ENCODE data around the gene ARGLU1. TPM values are rescaled to one million over a fixed set of nuclear protein-coding genes. Genes with fewer than 3 reads are reported as not detected.

ARGLU1 gene
- total RNA-seq, 2 experiments from 2014 or later = 171 to 173 TPM

- Mint-ChIP-seq H3K9me3 (peaks cover 3% of the 10 kb centered on the region), H3K4me3 (no peak overlapping the region), H3K4me1 (peaks cover 20% of the 10 kb centered on the region), H3K27ac (no peak overlapping the region), H3K36me3 (peaks cover 13% of the 10 kb centered on the region), H3K27me3 (no peaks in the 10 kb centered on the region)
- POLR2A ChIA-PET = no interaction called here
- no peak for ATAC-seq (ENCODE audit: low read depth)
- DNase-seq = no peak
Measured at GRCh38 chr13:106570299-106570852, 2.4 kb upstream of the ARGLU1 start.

DNA sequence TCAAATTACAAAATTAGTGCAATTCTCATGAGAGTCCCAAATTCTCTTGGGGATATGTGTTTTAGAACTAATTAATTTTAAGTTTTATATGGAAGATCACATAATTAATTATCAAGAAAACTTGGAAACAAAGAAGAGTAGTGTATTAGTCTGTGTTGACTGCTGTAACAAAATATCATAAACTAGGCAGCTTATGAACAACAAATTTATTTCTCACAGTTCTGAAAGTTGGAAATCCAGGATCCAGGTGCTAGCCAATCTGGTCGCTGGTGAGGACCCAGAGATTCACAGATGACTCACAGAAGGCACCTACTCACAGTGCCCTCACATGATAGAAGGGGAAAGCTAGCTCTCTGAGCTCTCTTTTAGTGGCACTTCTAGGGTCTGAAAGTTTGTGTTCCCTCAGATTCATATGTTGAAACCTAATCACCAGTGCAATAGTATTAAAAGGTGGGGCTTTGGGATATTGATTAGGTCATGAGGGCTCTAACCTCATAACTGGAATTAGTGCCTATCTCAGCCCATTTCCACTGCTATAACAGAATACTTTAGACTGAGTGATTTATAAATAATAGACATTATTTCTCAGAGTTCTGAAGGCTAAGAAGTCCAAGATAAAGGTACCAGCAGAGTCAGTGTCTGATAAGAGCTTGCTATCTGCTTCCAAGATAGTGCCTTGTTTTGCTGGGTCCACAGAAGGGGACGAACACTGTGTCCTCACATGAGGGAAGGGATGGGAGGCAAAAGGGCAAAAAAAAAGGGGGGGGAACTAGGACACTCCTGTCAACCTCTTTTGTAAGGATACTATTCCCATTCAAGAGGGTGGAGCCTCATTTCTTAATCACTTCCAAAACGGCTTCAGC, 1.5 kb upstream of the ARGLU1 start:
- Mint-ChIP-seq H3K4me3 (no peak overlapping the region), H3K4me1 (peaks cover 27% of the 10 kb centered on the region), H3K36me3 (peaks cover 16% of the 10 kb centered on the region), H3K27ac (no peak overlapping the region), H3K9me3 (no peaks in the 10 kb centered on the region), H3K27me3 (no peaks in the 10 kb centered on the region)
- POLR2A ChIA-PET = no interaction called here
- ATAC-seq (ENCODE audit: low read depth) (no peak), DNase-seq (no peak)

- POLR2A ChIA-PET = interaction anchor here (0.7 to 2.2 kb wide), 3 partner anchors 12 to 33 kb away, joined by 3 to 15 read pairs (median 5); partner anchors contain the start of gene EFNB2
- peak; percentile 25 for ATAC-seq (ENCODE audit: low read depth)
- Mint-ChIP-seq H3K27ac (peak overlapping the region; percentile 91), H3K9me3 (no peaks in the 10 kb centered on the region), H3K36me3 (peaks cover 11% of the 10 kb centered on the region), H3K4me3 (peak overlapping the region; percentile 100), H3K4me1 (peaks cover 36% of the 10 kb centered on the region), H3K27me3 (no peaks in the 10 kb centered on the region)
- no peak for DNase-seq
Measured at GRCh38 chr13:106568299-106569003, 514 bp upstream of the ARGLU1 start.

- H3K27me3 Mint-ChIP-seq = no peaks in the 10 kb centered on the region
- DNase-seq = no peak
- peaks cover 43% of the 10 kb centered on the region for H3K4me1 Mint-ChIP-seq
- H3K27ac Mint-ChIP-seq = peak overlapping the region; percentile 91
- no peaks in the 10 kb centered on the region for H3K9me3 Mint-ChIP-seq
- ATAC-seq (ENCODE audit: low read depth) = peak; percentile 44
- peak overlapping the region; percentile 100 for H3K4me3 Mint-ChIP-seq
- H3K36me3 Mint-ChIP-seq = peaks cover 12% of the 10 kb centered on the region
- POLR2A ChIA-PET = interaction anchor here (0.7 to 2.2 kb wide), 4 partner anchors 8 to 31 kb away, joined by 3 to 15 read pairs (median 4); partner anchors contain the start of gene EFNB2
Measured at GRCh38 chr13:106566641-106567473, 1.1 kb downstream of the ARGLU1 start.

DNA sequence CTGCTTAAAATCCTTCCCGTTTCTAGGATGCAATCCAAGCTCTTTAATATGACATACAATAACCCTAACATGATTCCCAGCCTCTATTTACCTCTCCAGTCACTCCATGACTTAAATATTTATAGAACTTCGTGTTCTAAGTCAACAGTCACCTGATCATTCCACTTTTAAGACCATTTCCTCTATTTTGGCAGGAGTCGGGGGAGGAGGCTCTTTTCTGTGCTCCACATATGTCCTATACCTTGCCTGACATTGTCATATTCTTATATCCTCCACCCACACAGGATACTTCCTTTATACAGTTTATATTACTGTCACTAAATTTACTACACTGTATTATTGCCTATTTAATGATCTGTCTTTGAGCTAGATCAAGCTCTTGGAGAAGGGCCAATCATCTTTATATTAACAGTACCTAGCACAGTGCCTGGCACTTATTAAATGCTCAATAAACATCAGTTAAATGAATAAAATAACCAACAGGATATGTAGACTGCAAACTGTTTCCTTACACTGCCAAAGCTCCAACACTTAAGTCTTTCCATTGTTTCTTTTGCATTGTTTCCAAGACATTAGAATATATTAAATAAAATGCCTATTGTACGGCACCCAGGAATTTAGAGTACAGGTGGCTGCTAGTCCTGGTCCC, 2.7 kb downstream of the ARGLU1 start:
- Mint-ChIP-seq H3K9me3 (no peaks in the 10 kb centered on the region), H3K27me3 (no peaks in the 10 kb centered on the region), H3K36me3 (peaks cover 9% of the 10 kb centered on the region), H3K4me1 (peaks cover 50% of the 10 kb centered on the region), H3K27ac (peak overlapping the region; percentile 54), H3K4me3 (peak overlapping the region; percentile 100)
- ATAC-seq (ENCODE audit: low read depth) = no peak
- no peak for DNase-seq
- POLR2A ChIA-PET = no interaction called here

- Mint-ChIP-seq H3K36me3 (peaks cover 18% of the 10 kb centered on the region), H3K27me3 (no peaks in the 10 kb centered on the region)
Measured at GRCh38 chr13:106562301-106562700, 5.6 kb downstream of the ARGLU1 start.

GRCh38 chr13:106561551-106562170, 6.3 kb downstream of the ARGLU1 start:
- POLR2A ChIA-PET = no interaction called here
- ATAC-seq (ENCODE audit: low read depth) (peak; percentile 45), DNase-seq (no peak)
- no peak overlapping the region for H3K27ac Mint-ChIP-seq
- no peak overlapping the region for H3K4me3 Mint-ChIP-seq
- H3K27me3 Mint-ChIP-seq = no peaks in the 10 kb centered on the region
- peaks cover 46% of the 10 kb centered on the region for H3K4me1 Mint-ChIP-seq
- no peaks in the 10 kb centered on the region for H3K9me3 Mint-ChIP-seq
- peaks cover 22% of the 10 kb centered on the region for H3K36me3 Mint-ChIP-seq

More at GRCh38 chr13:106562301-106562700, 5.6 kb downstream of the ARGLU1 start:
- ATAC-seq (ENCODE audit: low read depth) (no peak), DNase-seq (no peak)
- no peak overlapping the region for H3K4me3 Mint-ChIP-seq
- POLR2A ChIA-PET = no interaction called here
- H3K4me1 Mint-ChIP-seq = peaks cover 46% of the 10 kb centered on the region
- peak overlapping the region; percentile 8 for H3K27ac Mint-ChIP-seq
- H3K9me3 Mint-ChIP-seq = no peaks in the 10 kb centered on the region

DNA sequence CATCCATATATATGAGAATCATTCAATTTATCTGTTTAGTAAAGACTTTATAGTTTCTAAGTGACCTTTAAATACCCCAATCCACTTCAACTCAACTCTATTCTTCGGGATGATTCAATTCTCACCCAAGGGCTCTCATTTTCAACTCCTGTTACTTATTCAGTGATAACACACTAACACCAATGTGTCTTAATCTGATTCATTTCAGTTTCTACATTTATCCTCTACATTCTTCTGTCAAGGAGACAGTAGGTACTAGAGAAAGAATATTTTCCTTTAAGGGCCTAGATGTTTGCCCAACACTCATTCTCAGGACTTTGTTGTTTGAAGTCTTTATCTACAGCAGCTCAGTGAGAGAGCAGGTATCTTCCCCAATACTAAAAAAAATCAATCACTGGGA, 7.1 kb downstream of the ARGLU1 start:
- DNase-seq = no peak
- Mint-ChIP-seq H3K9me3 (no peaks in the 10 kb centered on the region), H3K27me3 (no peaks in the 10 kb centered on the region), H3K4me1 (peaks cover 39% of the 10 kb centered on the region), H3K36me3 (peaks cover 24% of the 10 kb centered on the region), H3K27ac (no peak overlapping the region), H3K4me3 (no peak overlapping the region)
- POLR2A ChIA-PET = no interaction called here
- no peak for ATAC-seq (ENCODE audit: low read depth)

DNA sequence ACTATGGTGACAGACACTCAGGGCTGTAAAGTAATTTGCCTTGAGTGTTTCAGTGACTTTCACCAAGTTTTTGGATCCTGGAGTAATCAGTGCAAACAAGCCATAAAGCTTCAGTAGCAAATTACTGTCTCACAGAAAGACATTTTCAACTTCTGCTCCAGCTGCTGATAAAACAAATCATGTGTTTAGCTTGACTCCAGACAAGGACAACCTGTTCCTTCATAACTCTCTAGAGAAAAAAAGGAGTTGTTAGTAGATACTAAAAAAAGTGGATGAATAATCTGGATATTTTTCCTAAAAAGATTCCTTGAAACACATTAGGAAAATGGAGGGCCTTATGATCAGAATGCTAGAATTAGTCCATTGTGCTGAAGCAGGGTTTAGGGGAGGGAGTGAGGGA, 9.4 kb downstream of the ARGLU1 start:
- POLR2A ChIA-PET = interaction anchor here (1.0 kb wide), 1 partner anchor 8 kb away, joined by 3 read pairs; no protein-coding TSS in a partner anchor
- Mint-ChIP-seq H3K27ac (no peak overlapping the region), H3K36me3 (peaks cover 38% of the 10 kb centered on the region), H3K27me3 (no peaks in the 10 kb centered on the region), H3K4me3 (no peak overlapping the region), H3K9me3 (no peaks in the 10 kb centered on the region), H3K4me1 (peaks cover 24% of the 10 kb centered on the region)
- no peak for ATAC-seq (ENCODE audit: low read depth)
- no peak for DNase-seq

- Mint-ChIP-seq H3K9me3 (no peaks in the 10 kb centered on the region), H3K36me3 (peaks cover 40% of the 10 kb centered on the region), H3K4me1 (peaks cover 20% of the 10 kb centered on the region), H3K4me3 (no peak overlapping the region), H3K27me3 (no peaks in the 10 kb centered on the region), H3K27ac (no peak overlapping the region)
- DNase-seq (no peak), ATAC-seq (ENCODE audit: low read depth) (no peak)
- POLR2A ChIA-PET = no interaction called here
Measured at GRCh38 chr13:106555631-106556328, 12.2 kb downstream of the ARGLU1 start.

DNA sequence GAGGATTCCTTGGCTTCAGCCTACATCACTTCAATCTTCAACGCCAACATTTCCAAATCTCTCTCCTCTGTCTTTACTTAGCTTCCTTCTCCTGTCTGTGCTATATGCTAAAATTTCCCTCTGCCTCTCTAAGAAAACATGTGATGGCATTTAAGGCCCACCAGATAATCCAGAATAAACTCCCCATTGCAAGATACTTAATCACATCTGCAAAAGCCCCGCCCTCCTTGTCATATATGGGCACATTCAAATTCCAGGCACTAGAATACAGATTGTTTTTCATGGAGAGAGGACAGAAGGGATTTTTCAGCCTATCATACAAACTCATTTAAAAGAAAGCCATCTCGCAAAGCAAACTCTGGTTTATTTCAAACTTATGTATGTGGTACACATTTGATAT, 16.2 kb downstream of the ARGLU1 start:
- Mint-ChIP-seq H3K27me3 (no peaks in the 10 kb centered on the region), H3K36me3 (peaks cover 34% of the 10 kb centered on the region), H3K4me3 (no peak overlapping the region), H3K27ac (no peak overlapping the region), H3K9me3 (no peaks in the 10 kb centered on the region), H3K4me1 (peaks cover 19% of the 10 kb centered on the region)
- DNase-seq (no peak), ATAC-seq (ENCODE audit: low read depth) (no peak)
- POLR2A ChIA-PET = interaction anchor here (0.8 kb wide), 1 partner anchor 15 kb away, joined by 3 read pairs; no protein-coding TSS in a partner anchor

DNA sequence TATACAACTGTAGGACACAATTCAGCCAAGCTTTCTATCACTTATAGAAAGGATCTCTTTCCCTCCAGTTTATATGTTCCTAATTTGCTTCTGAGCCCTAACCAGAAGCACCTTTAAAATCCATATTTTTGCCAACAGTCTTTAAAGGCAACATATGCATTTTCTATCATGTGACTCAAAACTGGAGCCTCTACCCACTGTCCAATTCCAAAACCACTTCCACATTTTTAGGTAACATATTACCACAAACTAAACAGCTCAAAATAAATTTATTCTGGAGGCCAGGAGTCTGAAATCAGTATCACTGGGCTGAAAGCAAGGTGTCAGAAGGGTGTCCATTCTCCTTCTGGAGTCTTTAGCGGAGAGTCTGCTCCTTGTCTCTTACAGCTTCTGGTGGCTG, 16.6 kb downstream of the ARGLU1 start:
- POLR2A ChIA-PET = interaction anchor here (0.8 kb wide), 1 partner anchor 16 kb away, joined by 3 read pairs; no protein-coding TSS in a partner anchor
- no peaks in the 10 kb centered on the region for H3K27me3 Mint-ChIP-seq
- no peak overlapping the region for H3K4me3 Mint-ChIP-seq
- DNase-seq (no peak), ATAC-seq (ENCODE audit: low read depth) (no peak)
- H3K4me1 Mint-ChIP-seq = peaks cover 19% of the 10 kb centered on the region
- no peak overlapping the region for H3K27ac Mint-ChIP-seq
- no peaks in the 10 kb centered on the region for H3K9me3 Mint-ChIP-seq
- peaks cover 31% of the 10 kb centered on the region for H3K36me3 Mint-ChIP-seq

Measured in activated naive CD8-positive, alpha-beta T cell treated with anti-CD3 and anti-CD28 coated beads, Interleukin-2, amount 10 ng/mL, durations not matched to agents 7 days and 5 days (primary cell).